Bone marrow (tissue), 2 donors: Measurements from ENCODE around the gene HNMT.
"Not testable (repeated sequence)": the region's sequence is repeated elsewhere in the genome, so short reads cannot be mapped to it uniquely, and the experiment has no call there.

Experiments
- DNase-seq, 2 donors: peaks; one replicate each; lab custom pipeline; 2025; lab: John Stamatoyannopoulos, UW

The HNMT gene

GRCh38 chr2:137964066-137964858 is at the start of gene HNMT:
HNMT (plus strand) TSS chr2:137964473; CDS start chr2:137964492, 19 bp downstream.
- no peak for DNase-seq

- DNase-seq: no peak
Measured at GRCh38 chr2:137921105-137921880, 43.0 kb upstream of the HNMT start.

DNA sequence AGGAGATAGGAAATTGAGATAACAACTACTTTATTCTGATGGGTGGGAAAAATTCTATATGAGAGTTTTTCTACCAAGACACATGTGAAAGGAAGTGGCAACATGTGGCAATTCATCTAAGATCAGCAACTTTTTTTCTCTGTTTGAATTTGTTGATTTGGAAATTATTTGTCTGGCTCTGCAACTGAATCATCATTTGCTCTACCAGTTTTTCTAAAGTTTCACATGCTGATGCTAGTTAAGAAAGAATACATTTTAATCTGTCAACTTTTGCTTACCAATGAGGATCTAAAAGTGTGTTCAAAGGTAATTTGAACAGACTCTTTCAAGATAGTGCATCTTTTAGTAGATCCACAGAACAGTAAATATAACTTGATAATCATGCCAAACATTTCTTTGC is 42.1 kb upstream of the HNMT start:
- DNase-seq: not testable (repeated sequence)

DNA sequence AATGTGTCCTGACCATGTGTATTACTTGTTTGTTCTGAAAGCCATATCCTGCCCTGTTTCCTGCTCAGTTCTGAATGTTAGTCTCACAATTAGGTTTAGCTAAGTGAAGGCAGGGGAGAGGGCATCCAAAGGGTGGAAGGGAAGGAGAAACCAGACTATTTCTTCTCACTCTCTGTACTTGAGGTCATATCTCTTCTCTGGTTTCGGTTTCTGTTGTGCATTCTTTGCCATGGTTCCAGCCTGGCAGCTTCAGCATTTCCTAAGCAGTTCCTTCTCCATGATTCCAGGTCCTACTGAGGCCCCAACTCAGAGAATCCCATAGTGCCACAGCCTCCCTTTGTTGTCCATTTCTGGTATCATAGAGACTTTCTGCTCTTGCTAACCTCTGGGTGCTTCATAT is 40.3 kb upstream of the HNMT start:
- no peak for DNase-seq

DNA sequence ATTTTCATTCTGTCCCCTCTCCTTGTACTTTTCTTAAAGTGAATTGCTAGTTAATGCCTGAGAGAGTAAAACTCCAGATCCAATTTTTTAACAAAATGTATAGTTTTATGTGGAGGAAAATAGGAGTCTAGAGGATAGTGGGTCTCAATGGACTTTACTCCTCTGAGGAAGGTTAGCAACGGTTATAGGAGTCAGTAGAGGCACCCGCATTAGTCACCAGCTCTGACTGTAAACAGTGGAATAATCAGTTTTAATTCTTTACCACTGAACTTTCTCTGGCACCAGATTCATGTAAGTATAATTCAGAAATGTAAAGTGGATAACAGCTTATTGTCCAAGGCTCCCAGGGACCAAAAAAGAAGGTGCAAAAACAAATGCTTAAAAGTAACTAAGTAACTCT is 38.7 kb upstream of the HNMT start:
- no peak for DNase-seq

GRCh38 chr2:137927846-137928245 is 36.4 kb upstream of the HNMT start:
- DNase-seq: no peak

DNA sequence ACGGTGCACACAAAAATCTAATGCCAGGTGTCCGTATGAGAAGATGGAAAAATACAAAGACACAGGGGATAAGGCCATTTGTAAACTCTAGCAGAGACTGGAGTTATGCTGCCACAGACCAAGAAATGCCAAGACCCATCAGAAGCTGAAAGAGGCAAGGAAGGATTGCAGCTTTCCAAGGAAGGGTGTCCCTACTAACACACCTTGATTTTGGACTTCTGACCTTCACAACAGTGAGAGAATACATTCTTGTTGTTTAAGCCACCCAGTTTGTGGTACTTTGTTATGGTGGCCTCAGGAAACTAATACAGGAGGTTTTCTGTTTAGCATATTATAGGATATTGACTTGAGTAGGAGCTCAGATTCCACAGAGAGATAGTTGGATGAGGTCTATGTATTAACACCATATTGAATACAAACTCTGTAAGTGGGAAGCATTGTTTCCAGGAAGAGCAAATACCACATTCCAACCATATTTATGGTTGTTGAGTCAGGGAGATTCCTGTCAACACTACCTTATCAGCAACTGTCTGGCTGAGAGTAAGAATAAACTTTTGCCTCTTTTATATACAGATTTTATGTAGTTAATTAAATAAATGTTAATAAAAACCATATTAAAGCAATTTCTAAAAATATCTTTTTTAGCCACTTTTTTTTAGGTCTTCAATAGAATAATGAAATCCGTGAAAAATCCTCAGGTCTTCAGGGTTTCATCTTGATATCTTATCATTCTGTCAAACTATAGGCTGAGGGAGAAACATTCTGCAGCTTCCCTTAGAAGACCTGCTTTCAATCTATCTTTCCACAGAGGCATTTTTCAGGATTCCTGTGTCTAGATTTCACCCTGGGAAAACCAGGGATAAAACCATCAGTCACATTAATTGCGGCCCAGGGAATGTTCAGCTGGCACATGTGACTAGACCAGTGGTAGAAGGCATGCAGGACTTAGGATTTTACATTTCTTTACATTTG is 35.4 kb upstream of the HNMT start:
- no peak for DNase-seq

DNA sequence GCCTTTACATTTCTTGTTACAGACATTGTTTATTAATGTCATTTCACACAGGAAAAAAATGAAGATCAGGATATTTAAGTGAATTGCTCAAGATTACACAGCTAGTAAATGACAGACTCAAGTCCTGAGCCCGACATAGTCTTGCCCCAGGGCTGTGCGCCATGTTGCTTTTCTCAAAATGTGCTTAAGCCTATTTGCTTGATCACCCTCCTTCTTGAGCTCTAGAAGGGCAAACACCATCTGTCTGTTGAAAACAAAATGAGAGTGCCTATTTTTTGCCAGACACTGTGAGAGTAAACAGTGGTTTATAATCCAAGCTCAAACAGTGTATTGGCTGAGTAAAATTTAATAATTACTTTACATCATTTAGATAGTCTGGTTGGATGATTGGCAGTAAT is 34.8 kb upstream of the HNMT start:
- no peak for DNase-seq

GRCh38 chr2:137930146-137930545 is 34.1 kb upstream of the HNMT start:
- no peak for DNase-seq

- DNase-seq: no peak
Measured at GRCh38 chr2:137935591-137935990, 28.7 kb upstream of the HNMT start.

GRCh38 chr2:137937246-137937645 is 27.0 kb upstream of the HNMT start:
- no peak for DNase-seq

GRCh38 chr2:137937778-137938177 is 26.5 kb upstream of the HNMT start:
- DNase-seq: no peak

DNA sequence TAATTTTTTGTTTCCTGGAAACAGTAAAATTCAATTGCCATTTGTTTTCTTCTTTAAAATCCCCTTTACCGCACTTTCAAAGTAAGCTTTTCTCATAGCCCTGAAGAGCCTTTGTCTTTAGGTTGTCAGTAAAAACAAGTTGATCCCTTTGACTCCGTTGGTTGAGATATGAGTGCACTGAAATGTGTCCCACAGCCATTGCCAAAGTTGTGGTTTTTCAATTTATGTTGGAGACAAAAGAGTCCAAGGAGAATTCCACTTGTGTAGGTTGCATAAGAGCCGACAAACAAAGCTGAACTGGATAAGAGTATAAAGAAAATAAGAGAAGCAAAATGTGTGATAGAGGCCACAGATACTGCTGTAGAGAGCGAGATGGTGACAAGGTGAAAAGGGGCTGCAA is 26.1 kb upstream of the HNMT start:
- no peak for DNase-seq

- DNase-seq: no peak
Measured at GRCh38 chr2:137939026-137939425, 25.2 kb upstream of the HNMT start.

- no peak for DNase-seq
Measured at GRCh38 chr2:137940154-137940553, 24.1 kb upstream of the HNMT start.

- no peak for DNase-seq
Measured at GRCh38 chr2:137942037-137942832, 22.0 kb upstream of the HNMT start.

GRCh38 chr2:137942833-137943677 is 21.2 kb upstream of the HNMT start:
- no peak for DNase-seq

DNA sequence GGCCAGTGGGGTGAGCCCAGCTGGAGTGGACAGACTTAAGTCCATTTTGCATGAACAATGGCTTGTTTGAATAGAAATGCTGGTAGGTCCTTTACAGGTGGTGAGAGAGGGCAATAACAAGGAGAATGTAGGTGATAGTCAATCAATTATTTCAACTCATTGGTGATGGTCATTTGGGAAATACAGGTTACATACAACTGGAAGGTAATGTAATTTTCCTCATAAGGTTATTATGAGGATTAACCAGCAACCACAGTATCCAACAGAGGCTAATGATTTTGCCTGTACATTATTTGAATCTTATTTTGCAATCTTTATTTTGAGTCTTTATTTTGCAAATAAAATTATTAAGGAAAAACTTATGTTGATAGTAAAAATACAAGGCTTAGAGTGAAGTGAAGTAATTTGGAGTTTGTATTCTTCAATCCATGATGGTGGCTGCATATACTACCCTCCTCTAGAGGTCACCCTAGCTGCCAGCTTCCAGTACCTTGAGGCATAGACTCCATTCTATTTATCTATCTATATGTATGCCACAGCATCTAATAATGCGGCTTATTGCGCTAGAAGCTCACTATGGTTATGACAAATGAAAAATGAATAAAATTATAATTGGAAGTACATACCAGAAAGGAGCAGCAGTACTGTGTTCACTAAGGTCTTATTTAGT is 20.5 kb upstream of the HNMT start:
- no peak for DNase-seq

DNA sequence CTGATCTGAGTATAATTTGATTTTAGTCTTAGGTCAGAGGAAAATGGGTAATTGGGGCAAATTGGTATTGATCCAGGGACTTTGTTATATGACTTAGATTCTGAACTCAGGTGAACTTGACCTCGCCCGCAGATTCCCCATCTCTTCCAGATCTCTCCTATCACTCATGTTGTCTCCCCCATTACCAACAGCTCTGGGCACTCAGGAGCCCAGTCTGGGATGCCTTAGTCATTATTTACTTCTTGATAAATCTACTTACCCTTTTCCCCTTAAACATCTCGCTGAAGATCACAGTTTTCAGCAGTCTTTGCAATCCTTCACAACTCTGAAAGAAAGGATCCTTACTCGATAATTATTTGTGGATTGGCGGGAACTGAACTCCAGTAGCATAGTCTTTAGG is 19.6 kb upstream of the HNMT start:
- no peak for DNase-seq

- DNase-seq: no peak
Measured at GRCh38 chr2:137945229-137945628, 19.0 kb upstream of the HNMT start.
